SK-N-MC (cell line): ENCODE results near the gene TMEM204.

Source experiments
- DNase-seq: peaks from one replicate; pipeline ENCODE4 v3.0.0-alpha.2; 2011; ENCODE audit warnings: low read depth, low spot score
- H3K27ac ChIP-seq: fragments of 200-600 bp; sonication (generic); 2 replicates; pipeline ENCODE4 v1.5.1; 2016; ENCODE audit warnings: mixed run types
- H3K36me3 ChIP-seq: fragments of 200-600 bp; sonication (generic); 2 replicates; pipeline ENCODE4 v1.6.1; 2017; ENCODE audit warnings: antibody characterized with exemption, low read length, mixed read lengths; ENCODE audit not compliant: insufficient read depth
- H3K4me3 ChIP-seq: fragments of 200-600 bp; sonication (generic); 2 replicates; pipeline ENCODE4 v1.5.1; 2016
- H3K9ac ChIP-seq: fragments of 200-600 bp; sonication (generic); 2 replicates; pipeline ENCODE4 v1.8.0; 2017; ENCODE audit warnings: mixed run types, mixed read lengths; ENCODE audit not compliant: insufficient read length
- H3K9me3 ChIP-seq: fragments of 200-600 bp; sonication (generic); 2 replicates; pipeline ENCODE4 v1.6.1; 2017; ENCODE audit warnings: low read depth, mild to moderate bottlenecking, antibody characterized with exemption, low read length, moderate library complexity, mixed read lengths
- EZH2 ChIP-seq: fragments of 200-600 bp; sonication (generic); IDR thresholded peaks from one replicate; pipeline ENCODE4 v1.6.1; 2017; ENCODE audit warnings: antibody characterized with exemption
- FOXP2 ChIP-seq: optimal IDR thresholded peaks from 2 replicates; pipeline ENCODE3; 2011; ENCODE audit warnings: mild to moderate bottlenecking, moderate library complexity; ENCODE audit not compliant: insufficient read depth; ENCODE audit errors: extremely low read length, control extremely low read depth
- POLR2AphosphoS5 ChIP-seq: IDR thresholded peaks from 2 replicates; pipeline ENCODE4 v1.6.1; 2012; ENCODE audit warnings: mild to moderate bottlenecking, low read depth, low read length, borderline replicate concordance

Gene TMEM204

GRCh38 chr16:1531638-1531910, 1.9 kb upstream of the TMEM204 start:
- H3K36me3 ChIP-seq = no peaks in the 10 kb centered on the region
- no peak overlapping the region for H3K9ac ChIP-seq
- no peak for DNase-seq
- H3K4me3 ChIP-seq = no peak overlapping the region
- H3K27ac ChIP-seq = no peak overlapping the region
- H3K9me3 ChIP-seq = no peaks in the 10 kb centered on the region
- TF ChIP-seq EZH2 (no peak), POLR2AphosphoS5 (no peak), FOXP2 (no peak)

DNA sequence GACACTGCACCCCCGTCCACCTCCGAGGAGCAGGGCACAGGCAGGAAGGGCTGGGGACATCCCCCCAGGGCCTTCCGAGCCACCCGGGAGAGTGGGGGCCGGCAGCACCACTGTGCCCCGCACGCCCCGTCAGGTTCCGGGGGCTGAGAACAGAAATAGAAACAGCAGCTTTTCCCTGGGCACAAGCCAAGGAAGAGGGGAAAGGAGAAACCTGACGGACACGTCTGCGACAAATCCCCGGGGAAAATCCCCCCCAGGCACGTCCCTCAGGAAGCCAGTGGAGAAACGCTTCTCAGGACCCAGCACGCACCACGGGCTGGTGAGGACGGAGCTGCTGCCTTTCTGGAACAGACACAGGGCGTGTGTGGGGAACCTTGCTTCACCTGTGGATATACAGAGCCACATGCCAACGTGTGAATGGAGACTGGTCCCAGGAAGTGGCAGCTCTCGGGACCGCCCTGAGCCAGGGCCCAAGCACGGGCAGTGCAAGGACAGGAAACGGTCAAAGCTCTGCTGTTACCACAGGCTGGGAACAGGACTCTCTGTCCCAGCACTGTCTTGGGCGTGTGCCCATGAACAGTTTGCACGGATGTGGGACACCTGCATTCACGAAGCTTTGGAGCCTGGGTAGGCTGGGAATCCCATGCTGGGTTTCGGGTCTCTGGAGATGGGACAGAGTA, 1.2 kb upstream of the TMEM204 start:
- no peak for TF ChIP-seq FOXP2
- no peak for TF ChIP-seq EZH2
- TF ChIP-seq POLR2AphosphoS5 = no peak
- H3K9me3 ChIP-seq = no peaks in the 10 kb centered on the region
- DNase-seq = no peak
- no peak overlapping the region for H3K9ac ChIP-seq
- no peak overlapping the region for H3K4me3 ChIP-seq
- no peaks in the 10 kb centered on the region for H3K36me3 ChIP-seq
- no peak overlapping the region for H3K27ac ChIP-seq

- Histone ChIP-seq H3K36me3 (no peaks in the 10 kb centered on the region), H3K9ac (no peak overlapping the region), H3K27ac (no peak overlapping the region), H3K9me3 (no peaks in the 10 kb centered on the region), H3K4me3 (no peak overlapping the region)
- TF ChIP-seq FOXP2 (no peak), EZH2 (no peak), POLR2AphosphoS5 (no peak)
- no peak for DNase-seq
Observed at GRCh38 chr16:1532771-1533170, 695 bp upstream of the TMEM204 start.

- no peak overlapping the region for H3K9ac ChIP-seq
- H3K4me3 ChIP-seq = no peak overlapping the region
- H3K27ac ChIP-seq = 0 out of 2 replicates have a peak overlapping the region, but pooled peaks have one; percentile 19
Observed at GRCh38 chr16:1534021-1535020, 855 bp downstream of the TMEM204 start.

DNA sequence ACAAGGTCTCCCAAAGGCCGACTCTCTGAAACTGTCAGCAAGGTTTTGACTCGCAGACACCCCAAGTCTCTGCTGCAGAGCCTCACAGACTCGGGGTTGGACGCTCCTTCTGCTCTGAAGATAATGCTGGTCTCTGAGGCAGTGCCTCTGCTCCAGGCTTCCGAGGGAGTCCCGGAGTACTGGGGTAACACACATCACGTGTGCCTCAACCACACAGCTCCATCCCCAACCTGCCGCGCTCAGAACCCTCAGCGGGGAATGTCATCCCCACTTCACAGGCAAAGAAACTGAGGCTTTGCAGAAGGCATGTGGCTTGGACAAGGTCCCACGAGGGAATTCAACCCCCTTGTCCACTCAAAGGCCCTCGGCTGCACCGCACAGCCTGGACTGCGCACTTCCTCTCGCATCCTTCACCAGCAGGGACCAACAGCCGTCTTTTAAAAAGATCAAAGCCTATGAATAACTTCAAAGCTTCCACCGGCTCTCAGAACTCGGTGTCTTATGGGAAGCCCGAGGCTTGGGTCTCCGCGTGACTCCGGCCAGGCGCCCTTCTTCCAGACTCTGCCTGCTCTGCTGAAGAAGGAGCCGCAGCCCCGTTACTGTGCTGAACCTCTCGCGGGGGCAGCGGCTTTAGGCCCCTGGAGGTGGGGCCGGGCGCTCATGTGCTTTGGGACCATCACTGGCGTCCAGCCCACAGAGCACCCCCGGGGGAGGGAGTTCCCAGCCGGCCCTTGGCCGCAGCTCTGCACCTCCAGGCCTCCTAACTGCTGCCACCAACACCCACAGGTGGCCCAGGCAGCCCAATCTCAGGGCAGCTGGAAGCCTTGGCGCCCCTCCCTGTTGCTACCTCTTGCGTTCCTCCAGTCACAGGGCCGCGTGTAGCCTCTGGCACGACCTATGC, 2.2 kb downstream of the TMEM204 start:
- H3K36me3 ChIP-seq = no peaks in the 10 kb centered on the region
- H3K4me3 ChIP-seq = no peak overlapping the region
- no peak overlapping the region for H3K27ac ChIP-seq
- TF ChIP-seq POLR2AphosphoS5 (no peak), EZH2 (no peak), FOXP2 (no peak)
- H3K9ac ChIP-seq = no peak overlapping the region
- DNase-seq = no peak
- H3K9me3 ChIP-seq = no peaks in the 10 kb centered on the region

More at GRCh38 chr16:1534021-1535020, 855 bp downstream of the TMEM204 start:
- TF ChIP-seq POLR2AphosphoS5 (no peak), FOXP2 (no peak), EZH2 (no peak)
- no peaks in the 10 kb centered on the region for H3K9me3 ChIP-seq
- DNase-seq = no peak
- H3K36me3 ChIP-seq = no peaks in the 10 kb centered on the region

GRCh38 chr16:1536601-1537000, 3.1 kb downstream of the TMEM204 start:
- Histone ChIP-seq H3K9ac (no peak overlapping the region), H3K9me3 (no peaks in the 10 kb centered on the region), H3K4me3 (no peak overlapping the region), H3K36me3 (no peaks in the 10 kb centered on the region), H3K27ac (no peak overlapping the region)
- TF ChIP-seq EZH2 = no peak
- no peak for TF ChIP-seq FOXP2
- TF ChIP-seq POLR2AphosphoS5 = no peak
- DNase-seq = no peak

GRCh38 chr16:1537138-1537577, 3.7 kb downstream of the TMEM204 start:
- Histone ChIP-seq H3K27ac (no peak overlapping the region), H3K9me3 (no peaks in the 10 kb centered on the region), H3K9ac (no peak overlapping the region), H3K36me3 (no peaks in the 10 kb centered on the region), H3K4me3 (no peak overlapping the region)
- TF ChIP-seq EZH2 (no peak), FOXP2 (no peak), POLR2AphosphoS5 (no peak)
- DNase-seq = no peak

DNA sequence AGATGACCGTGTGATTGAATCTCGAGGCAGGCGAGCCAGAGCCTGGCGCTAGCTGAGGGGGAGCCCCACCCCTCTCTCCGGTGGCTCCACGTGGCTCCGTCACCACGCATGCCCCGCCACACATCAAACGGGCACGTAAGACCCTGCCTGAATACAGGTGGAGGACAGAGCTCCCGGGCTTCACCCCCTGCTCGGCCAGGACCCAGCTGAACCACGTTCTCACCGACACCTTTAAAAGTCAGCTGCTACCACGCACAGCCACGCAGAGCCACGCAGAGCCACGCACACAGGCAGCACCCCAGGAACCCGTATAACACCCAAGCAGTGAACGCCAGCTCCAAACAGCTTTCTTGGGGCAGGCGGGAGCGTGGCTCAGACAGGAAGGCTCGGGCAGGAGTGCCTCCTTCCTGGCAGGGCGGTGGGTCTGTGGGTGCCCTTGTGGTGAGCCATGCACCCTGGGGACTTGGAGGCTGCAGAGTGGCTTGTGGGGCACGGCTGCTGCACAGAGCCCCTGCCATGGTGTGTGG, 4.4 kb downstream of the TMEM204 start:
- TF ChIP-seq EZH2 (no peak), POLR2AphosphoS5 (no peak), FOXP2 (no peak)
- Histone ChIP-seq H3K36me3 (no peaks in the 10 kb centered on the region), H3K9ac (no peak overlapping the region), H3K4me3 (no peak overlapping the region), H3K27ac (no peak overlapping the region), H3K9me3 (no peaks in the 10 kb centered on the region)
- DNase-seq = no peak
